NCI-H1105 (cell line): ENCODE measurements around the gene COL25A1.
"Not testable (repeated sequence)": the region's sequence is repeated elsewhere in the genome, so short reads cannot be mapped to it uniquely, and the experiment has no call there.

Experiments
- DNase-seq: peaks from one replicate; lab custom pipeline; 2025; lab: John Stamatoyannopoulos, UW

Gene COL25A1

DNA sequence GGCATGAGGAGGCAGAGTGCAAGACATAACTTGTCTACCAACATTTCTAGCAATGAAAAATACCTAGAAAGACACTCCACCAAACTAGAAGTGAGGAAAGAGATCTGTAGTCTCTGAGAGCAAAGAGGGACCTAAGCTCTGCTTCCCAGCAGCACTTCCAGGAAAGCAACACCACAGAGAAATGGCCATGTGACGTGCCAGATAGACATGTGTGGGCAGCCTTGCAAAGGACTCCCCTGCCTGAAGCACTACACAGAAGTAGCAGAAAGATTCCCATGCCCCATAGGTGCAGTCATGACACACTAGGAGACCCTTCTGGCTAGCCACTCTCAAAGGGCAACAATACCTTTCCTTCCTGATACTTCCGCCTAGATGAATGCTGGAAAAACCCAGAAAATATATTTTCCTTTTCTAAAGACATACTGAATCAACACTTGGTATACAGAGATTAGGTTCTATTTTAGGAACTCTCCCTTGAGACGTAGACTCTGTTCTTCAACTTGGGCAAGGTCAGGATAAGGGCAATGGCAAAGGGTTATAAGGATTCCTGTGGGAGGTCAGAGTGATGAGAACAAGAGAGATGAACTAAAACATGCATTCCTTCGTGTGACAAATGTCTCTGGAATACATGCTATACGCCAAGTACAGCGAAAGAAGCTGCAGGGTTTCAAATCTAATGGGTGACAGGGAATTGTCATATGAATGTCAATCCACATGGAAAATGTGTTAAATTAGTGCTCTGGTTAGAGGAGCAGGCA is 352.1 kb downstream of the COL25A1 start:
- DNase-seq: no peak

GRCh38 chr4:108947526-108947925 is 354.9 kb downstream of the COL25A1 start:
- DNase-seq: no peak

DNA sequence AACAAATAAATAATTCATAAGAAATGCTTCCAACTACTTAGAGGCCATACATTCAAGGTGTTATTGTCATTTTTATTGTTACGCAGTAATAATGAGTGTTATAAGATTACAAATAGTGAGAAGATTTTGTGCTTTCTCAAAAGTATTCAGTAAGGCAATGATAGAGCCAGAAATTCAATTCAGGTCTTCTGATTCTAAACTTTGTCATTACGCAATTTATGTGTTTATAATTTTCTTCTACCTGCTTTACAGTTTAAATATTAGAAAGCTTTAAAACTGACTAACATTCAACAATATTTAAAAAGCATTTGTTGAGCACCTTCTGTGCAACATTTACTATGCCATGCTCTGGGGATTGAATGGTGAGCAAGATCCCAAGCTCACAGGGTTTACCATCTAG is 356.2 kb downstream of the COL25A1 start:
- DNase-seq: no peak

GRCh38 chr4:108943976-108944591 is 358.4 kb downstream of the COL25A1 start:
- no peak for DNase-seq

- DNase-seq: no peak
Measured at GRCh38 chr4:108943371-108943770, 359.1 kb downstream of the COL25A1 start.

DNA sequence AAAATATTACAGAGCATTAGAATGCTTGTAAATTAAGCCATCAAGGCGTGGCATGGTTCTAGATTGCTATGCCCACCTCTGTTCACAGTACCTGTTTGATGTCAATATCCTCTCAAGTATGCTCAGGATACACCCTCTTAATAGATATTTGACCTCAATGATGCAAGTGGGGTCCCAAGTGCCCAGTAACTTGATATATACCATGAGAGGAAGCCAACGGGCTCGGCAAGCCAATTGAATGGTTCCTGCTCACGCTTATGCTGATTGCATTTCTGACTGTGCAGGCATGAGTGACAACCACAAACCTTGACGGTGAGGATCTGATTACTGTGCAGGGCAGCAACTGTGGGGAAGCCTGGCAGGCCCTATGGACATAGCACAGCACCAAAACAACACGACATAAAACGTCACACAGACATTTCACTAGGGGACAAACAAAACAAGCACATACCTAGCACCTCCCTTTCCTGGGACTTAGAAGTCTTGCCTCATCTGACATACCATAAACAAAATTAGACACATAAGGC is 360.5 kb downstream of the COL25A1 start:
- no peak for DNase-seq

- no peak for DNase-seq
Measured at GRCh38 chr4:108940634-108941033, 361.8 kb downstream of the COL25A1 start.

DNA sequence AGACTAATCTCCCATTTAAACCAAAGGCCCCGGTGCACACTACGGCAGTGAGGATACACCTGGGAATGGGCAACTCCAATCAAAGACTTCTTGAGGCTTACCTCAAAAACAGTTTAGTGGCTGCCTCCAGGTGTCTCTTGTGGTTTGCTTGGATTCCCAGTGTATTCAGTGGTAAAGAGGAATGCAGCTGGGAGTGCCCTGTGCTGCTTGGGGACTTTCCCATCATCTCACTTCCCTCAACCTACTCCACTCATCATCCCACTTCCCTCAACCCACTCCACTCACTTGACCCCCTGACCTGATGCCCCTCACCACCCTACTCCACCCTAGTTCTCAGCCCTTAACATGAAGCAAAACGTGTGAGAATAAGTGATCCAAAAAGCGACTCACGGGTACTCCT is 362.3 kb downstream of the COL25A1 start:
- no peak for DNase-seq

- DNase-seq: no peak
Measured at GRCh38 chr4:108937066-108937465, 365.4 kb downstream of the COL25A1 start.

GRCh38 chr4:108933925-108934324 is 368.5 kb downstream of the COL25A1 start:
- DNase-seq: not testable (repeated sequence)

DNA sequence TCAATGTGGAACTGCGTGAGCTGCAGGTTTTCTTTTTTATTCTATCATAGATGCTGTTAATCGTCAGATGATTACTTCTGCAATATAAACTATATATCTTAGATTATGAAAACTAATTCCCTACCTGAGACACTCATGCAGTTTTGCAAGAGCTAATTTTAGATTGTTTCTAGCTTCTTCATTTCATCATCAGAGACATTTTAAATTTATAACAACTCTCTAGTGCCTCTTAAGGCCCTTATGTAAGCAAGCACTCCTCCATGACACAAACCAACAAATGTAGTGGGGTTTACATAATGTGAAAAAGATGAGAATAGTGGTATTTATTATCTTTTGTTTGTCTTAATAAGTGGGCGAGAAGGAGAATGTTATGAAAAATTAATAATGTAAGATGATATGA is 369.4 kb downstream of the COL25A1 start:
- no peak for DNase-seq

GRCh38 chr4:108931926-108932325 is 370.5 kb downstream of the COL25A1 start:
- DNase-seq: no peak

DNA sequence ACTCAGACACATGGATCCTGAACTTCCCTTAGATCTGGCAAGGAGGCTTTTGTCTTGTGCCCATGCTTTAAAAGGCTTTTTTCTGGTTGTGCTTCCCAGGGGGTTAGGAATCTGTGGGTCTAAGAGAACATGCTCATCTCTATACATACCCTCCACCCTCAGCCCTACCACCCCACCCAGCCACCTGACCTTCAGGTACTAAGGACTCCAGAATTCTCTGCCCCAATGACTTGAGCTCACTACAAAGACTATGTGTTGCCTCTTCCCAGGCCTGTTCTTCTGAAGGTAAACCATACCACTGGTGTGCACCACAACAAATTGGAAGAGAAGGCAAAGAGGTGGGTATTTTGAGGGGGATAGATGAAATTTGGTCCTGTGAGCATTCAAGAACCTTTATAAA is 372.3 kb downstream of the COL25A1 start:
- no peak for DNase-seq

DNA sequence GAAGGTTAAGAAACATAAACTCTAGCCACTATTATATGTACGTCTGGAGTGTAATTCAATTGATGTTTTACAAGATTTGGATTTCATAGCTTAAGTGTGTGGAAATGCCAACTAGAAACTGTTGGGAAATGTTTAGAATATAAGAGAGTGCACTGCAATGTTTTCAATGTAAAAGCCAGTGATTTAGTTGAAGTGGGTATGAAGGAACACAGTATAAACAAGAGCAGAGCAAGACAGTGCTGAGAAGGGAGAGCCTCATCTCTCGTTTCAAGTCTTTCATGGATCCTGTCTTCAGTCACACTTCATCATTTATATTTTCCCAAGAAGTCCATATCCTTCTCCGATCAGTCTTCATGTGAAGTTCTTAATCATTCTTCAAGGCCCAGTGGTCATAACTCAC is 375.7 kb downstream of the COL25A1 start:
- no peak for DNase-seq

DNA sequence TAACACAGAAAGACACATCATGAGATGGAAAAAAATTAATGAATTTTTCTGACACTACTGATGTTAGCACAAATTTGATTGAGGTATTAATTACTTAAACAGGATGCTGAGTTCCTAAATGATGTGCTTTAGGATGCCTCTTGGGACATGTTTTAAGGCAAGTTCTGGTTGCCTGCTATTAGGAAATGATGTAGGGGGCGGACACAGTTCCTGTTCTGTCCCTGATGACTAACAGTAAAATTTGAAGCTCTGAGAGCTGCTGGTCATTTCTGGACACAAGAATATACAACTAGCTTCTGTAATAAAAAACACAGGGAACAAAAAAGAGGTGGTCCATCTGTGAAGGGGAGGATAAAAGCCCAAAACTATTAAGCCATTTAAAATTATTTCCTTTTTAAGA is 376.4 kb downstream of the COL25A1 start:
- DNase-seq: no peak

DNA sequence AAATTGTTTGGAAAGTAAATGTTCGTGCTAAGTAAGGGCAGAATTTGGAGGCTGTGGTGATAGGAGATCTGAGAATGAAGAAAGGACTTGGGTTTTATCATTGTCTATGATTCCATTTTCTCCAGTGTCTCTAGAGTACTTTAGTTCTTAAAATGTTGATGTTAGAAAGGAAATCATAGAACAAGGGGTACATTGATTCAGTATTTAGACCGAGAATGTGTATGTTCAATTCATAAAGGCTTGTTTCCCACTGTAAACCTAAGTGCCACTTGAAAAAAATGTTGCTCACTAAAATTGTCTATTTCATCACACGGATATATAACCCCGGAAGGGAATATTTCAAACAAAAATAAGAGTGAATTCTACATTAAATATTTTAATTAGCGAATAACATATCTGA is 380.3 kb downstream of the COL25A1 start:
- no peak for DNase-seq

GRCh38 chr4:108920395-108921087 is 381.9 kb downstream of the COL25A1 start:
- DNase-seq: no peak

- no peak for DNase-seq
Measured at GRCh38 chr4:108919226-108919893, 383.1 kb downstream of the COL25A1 start.

GRCh38 chr4:108917255-108917654 is 385.2 kb downstream of the COL25A1 start:
- DNase-seq: no peak

DNA sequence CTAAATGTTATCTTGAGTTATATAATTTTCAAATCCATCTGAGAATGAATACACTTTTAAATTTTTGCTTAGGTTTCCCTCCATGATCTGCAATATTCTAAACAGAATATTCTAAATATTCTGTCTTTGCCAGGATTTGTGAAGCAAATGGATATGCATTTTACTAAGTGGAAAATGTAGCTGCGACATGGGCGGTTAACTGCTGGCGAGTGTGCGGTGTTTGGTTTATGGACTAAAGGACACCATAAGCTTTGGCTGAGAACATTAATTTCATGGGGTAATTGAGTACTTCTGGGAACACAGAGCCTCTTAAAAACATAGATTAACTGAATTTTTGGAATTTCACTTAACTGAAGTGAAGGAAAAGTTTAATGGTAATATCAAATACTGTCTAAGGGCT is 385.8 kb downstream of the COL25A1 start:
- no peak for DNase-seq

GRCh38 chr4:108906866-108907367 is 395.5 kb downstream of the COL25A1 start:
- no peak for DNase-seq

DNA sequence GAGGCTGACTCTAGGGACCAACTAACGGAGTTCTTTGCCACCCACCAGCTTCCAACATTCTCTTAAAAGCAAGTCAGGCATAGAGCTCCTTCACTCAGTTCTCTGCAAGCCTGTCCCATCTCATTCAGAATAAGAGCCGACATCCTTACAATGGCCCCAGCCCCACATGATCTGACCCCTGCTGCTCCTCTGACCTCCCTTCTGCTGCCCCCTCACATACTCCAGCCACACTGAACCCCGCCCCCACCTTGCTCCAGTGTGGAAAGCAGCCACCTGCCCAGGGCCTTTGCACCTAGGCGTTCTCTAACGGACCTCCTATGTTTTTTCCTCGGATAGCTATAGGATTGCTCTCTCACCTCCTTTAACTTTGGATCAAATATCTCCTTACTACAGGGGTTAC is 396.5 kb downstream of the COL25A1 start:
- DNase-seq: no peak
